Progenitor cell of endocrine pancreas (in vitro differentiated cells): ENCODE data around the gene KLF2. TPM values are rescaled to one million over a fixed set of nuclear protein-coding genes. Genes with fewer than 3 reads are reported as not detected.
A peak's percentile ranks its signal among the peaks of the same experiment; 100 is the strongest.

Experiments
- DNase-seq: peaks from one replicate; pipeline ENCODE4 v3.0.0; 2021; ENCODE audit warnings: low spot score; ENCODE audit not compliant: unreplicated experiment
- H3K27ac Mint-ChIP-seq: 2 replicates; pipeline ENCODE4 v1.8.0; 2021; ENCODE audit warnings: mild to moderate bottlenecking, moderate library complexity, mixed read lengths
- H3K27me3 Mint-ChIP-seq: 2 replicates; pipeline ENCODE4 v1.8.0; 2021; ENCODE audit warnings: mixed read lengths
- H3K36me3 Mint-ChIP-seq: 2 replicates; pipeline ENCODE4 v1.8.0; 2022; ENCODE audit warnings: mixed read lengths; ENCODE audit not compliant: insufficient read depth
- H3K4me1 Mint-ChIP-seq: 2 replicates; pipeline ENCODE4 v1.8.0; 2021; ENCODE audit warnings: low read depth, mixed read lengths
- H3K4me3 Mint-ChIP-seq: 2 replicates; pipeline ENCODE4 v1.8.0; 2021; ENCODE audit warnings: low read depth, mild to moderate bottlenecking, moderate library complexity, mixed read lengths
- H3K9me3 Mint-ChIP-seq: 2 replicates; pipeline ENCODE4 v1.8.0; 2021; ENCODE audit warnings: low read depth, mixed read lengths
- total RNA-seq: library from RNA; stranded (reverse); gene quantifications from 2 replicates; pipeline ENCODE4 v1.2.1, GENCODE V29; 2021
- TF ChIP-seq, protein P1 (sequence below): fragments of 200-600 bp; sonication (generic); IDR thresholded peaks from one replicate; pipeline ENCODE4 v1.5.0; 2021; ENCODE audit warnings: antibody characterized with exemption, mild to moderate bottlenecking; ENCODE audit not compliant: unreplicated experiment

Gene KLF2
- total RNA-seq, 1 donor from 2014 or later, result 2.7 TPM

DNA sequence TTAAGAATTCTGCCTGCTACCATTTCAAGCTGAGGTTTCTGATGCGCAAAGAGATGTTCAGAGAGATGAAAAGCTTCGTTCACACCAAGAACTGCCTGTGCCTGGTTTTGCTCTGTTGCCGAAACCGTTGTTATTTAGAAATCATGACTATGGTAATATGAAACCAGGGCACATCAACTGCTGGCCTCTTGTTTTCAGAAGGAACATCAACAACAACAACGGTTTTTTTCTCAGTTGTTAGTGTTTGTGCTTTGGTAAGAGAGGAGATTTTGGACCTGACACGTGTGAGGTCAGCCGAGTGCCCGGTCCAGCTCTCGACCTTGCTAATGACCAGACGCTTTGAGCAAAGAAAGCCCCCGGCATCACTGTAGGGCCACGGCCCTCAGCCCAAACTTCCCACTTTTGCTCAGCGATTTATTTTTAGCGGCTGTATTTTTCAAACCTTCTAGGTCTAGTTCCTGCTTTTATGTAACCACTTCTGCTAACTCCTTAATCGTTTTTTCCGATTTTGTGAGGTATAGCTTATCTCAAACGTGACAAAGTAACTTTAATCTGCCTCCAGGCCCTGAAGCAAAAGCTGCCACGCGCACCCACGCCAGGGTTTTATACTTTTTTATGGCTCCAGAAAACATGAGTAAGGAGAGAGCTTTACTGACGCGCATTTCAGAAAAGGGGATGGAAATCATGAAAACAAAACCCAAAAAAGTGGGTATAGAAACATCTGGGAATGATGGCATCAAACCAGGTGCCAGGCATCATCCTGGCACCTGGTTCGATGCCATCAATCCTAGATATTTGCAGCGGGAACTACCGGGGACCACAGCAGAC, 42.0 kb downstream of the KLF2 start:
- Mint-ChIP-seq H3K36me3 (peaks cover 3% of the 10 kb centered on the region), H3K4me1 (peaks cover 8% of the 10 kb centered on the region), H3K27me3 (no peaks in the 10 kb centered on the region), H3K4me3 (no peak overlapping the region), H3K27ac (peak overlapping the region; percentile 29), H3K9me3 (no peaks in the 10 kb centered on the region)
- TF ChIP-seq, protein P1, sequence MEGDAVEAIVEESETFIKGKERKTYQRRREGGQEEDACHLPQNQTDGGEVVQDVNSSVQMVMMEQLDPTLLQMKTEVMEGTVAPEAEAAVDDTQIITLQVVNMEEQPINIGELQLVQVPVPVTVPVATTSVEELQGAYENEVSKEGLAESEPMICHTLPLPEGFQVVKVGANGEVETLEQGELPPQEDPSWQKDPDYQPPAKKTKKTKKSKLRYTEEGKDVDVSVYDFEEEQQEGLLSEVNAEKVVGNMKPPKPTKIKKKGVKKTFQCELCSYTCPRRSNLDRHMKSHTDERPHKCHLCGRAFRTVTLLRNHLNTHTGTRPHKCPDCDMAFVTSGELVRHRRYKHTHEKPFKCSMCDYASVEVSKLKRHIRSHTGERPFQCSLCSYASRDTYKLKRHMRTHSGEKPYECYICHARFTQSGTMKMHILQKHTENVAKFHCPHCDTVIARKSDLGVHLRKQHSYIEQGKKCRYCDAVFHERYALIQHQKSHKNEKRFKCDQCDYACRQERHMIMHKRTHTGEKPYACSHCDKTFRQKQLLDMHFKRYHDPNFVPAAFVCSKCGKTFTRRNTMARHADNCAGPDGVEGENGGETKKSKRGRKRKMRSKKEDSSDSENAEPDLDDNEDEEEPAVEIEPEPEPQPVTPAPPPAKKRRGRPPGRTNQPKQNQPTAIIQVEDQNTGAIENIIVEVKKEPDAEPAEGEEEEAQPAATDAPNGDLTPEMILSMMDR, result no peak
- DNase-seq, result no peak

DNA sequence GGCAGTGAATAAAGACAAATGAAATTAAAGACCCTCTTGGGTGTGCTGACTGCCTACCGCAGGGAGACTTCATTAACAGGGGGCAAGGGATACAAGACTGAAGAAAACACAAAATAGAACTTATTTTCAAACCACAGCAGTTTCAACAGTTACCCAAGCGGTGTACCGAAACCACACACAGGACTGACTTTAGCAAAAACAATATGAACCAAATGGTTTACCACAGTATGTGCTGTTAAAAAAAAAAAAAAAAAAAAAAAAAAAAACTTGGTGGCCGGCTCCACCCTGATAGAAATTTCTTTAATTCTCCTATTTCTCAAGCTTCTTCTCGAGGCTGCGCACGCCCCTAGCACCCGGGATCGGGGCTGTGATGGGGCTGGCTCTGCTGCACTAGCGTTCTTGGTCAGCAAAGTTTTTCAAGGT, 42.6 kb downstream of the KLF2 start:
- H3K27ac Mint-ChIP-seq, result no peak overlapping the region
- no peak overlapping the region for H3K4me3 Mint-ChIP-seq
- H3K4me1 Mint-ChIP-seq, result peaks cover 15% of the 10 kb centered on the region

DNA sequence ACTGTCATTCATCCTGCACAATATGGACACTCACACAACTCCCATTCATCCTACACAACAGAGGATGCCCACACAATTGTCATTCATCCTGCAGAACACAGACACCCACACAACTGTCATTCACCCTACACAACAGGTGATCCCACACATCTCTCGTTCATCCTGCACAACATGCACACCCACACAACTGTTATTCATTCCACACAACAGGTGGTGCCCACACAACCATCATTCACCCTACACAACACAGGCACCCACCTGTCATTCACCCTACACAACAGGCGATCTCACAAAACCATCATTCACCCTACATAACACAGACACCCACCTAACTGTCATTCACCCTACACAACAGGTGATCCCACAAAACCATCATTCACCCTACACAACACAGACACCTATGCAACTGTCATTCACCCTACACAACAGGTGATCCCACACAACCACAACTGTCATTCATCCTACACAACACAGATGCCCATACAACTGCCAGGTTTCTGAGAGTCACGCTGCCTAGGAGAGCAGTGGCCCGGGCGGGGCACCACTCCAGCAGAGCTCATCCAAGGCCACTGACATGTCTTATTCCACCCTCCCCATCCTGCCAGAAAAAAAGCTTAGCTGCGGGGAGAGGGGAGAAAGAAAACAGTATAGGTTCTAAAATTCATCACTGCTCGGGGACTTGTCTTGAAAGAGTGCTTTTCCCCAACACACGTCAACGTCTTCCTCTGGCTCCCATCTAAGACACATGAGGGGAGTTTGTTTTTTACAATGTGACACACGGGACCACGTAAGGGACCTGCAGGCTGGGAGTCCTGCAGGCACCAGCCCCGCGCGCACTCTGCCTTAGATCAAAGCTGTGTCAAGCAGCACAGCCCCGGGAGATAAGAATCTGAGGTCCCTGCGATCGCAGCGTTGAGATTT, 44.0 kb downstream of the KLF2 start:
- peaks cover 5% of the 10 kb centered on the region for H3K36me3 Mint-ChIP-seq
- no peaks in the 10 kb centered on the region for H3K27me3 Mint-ChIP-seq
- H3K27ac Mint-ChIP-seq, result no peak overlapping the region
- no peaks in the 10 kb centered on the region for H3K9me3 Mint-ChIP-seq
- no peak for DNase-seq
- H3K4me1 Mint-ChIP-seq, result peaks cover 18% of the 10 kb centered on the region
- no peak overlapping the region for H3K4me3 Mint-ChIP-seq
- TF ChIP-seq, protein P1, result no peak

More for the DNA sequence above, 42.6 kb downstream of the KLF2 start:
- TF ChIP-seq, protein P1, result no peak
- H3K27me3 Mint-ChIP-seq, result no peaks in the 10 kb centered on the region
- H3K36me3 Mint-ChIP-seq, result peaks cover 3% of the 10 kb centered on the region
- no peak for DNase-seq
- H3K9me3 Mint-ChIP-seq, result no peaks in the 10 kb centered on the region

DNA sequence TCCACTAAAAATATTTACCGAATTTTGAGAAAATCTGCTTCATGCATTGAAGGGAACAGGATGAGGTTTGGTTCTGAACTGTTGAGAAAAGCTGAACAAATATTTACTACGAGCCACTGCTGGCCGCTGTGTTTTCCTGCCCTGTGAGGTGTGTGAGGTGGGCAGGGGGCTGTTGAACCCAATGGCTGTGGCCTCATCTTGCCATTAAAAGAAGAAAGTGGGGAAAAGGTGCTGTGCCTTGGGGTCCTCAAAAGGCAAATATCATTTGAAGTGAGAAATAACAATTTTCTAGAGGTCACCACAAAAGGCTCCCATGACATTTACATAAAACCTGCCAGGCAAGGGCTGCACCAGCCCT, 44.7 kb downstream of the KLF2 start:
- H3K27me3 Mint-ChIP-seq, result no peaks in the 10 kb centered on the region
- H3K9me3 Mint-ChIP-seq, result no peaks in the 10 kb centered on the region

More for the DNA sequence above, 44.7 kb downstream of the KLF2 start:
- Mint-ChIP-seq H3K27ac (no peak overlapping the region), H3K36me3 (peaks cover 5% of the 10 kb centered on the region), H3K4me1 (peaks cover 20% of the 10 kb centered on the region), H3K4me3 (no peak overlapping the region)
- TF ChIP-seq, protein P1, result no peak
- DNase-seq, result no peak
